ENCODE measurements around the gene MYOM1.

GRCh38 chr18:3171631-3172030 is 48.1 kb downstream of the MYOM1 start:
- no peak for TF ChIP-seq CTCF (IDR thresholded peaks at IDR 0.05)
- TF ChIP-seq POLR2A (IDR thresholded peaks at IDR 0.05) = no peak

Data from thyroid gland (tissue), 4 donors.